Dermis blood vessel endothelial cell (primary cell): ENCODE results near the gene PAQR4. TPM values are rescaled to one million over a fixed set of nuclear protein-coding genes. Genes with fewer than 3 reads are reported as not detected.
A peak's percentile ranks its signal among the peaks of the same experiment; 100 is the strongest.

ENCODE experiments used
- DNase-seq: peaks from one replicate; pipeline ENCODE4 v3.0.0; 2010
- total RNA-seq: library from RNA; depleted of rRNA; stranded (reverse); fragments of >200 nt; gene quantifications from 2 replicates; pipeline ENCODE4 v1.2.3, GENCODE V29; 2014

The PAQR4 gene
- total RNA-seq, 1 donor from 2014 or later = 9.4 TPM

GRCh38 chr16:3007957-3008689 is 39.0 kb downstream of the PAQR4 start:
- DNase-seq = peak; percentile 43

GRCh38 chr16:3008690-3009037 is 39.5 kb downstream of the PAQR4 start:
- DNase-seq = no peak

- no peak for DNase-seq
These were observed 40.6 kb downstream of the PAQR4 start for GRCh38 chr16:3009568-3010390.

GRCh38 chr16:3010510-3010909 is 41.4 kb downstream of the PAQR4 start:
- DNase-seq = no peak

GRCh38 chr16:3012246-3012645 is 43.1 kb downstream of the PAQR4 start:
- no peak for DNase-seq

- no peak for DNase-seq
These were observed 43.8 kb downstream of the PAQR4 start, which contains the start of gene CLDN9 for GRCh38 chr16:3012828-3013420. Gene CLDN9, plus strand, starts transcription at chr16:3012923. Its CDS starts 440 bp downstream, at chr16:3013363.

- DNase-seq = no peak
These were observed 44.4 kb downstream of the PAQR4 start for GRCh38 chr16:3013491-3013951.

GRCh38 chr16:3013998-3014690 is 45.0 kb downstream of the PAQR4 start:
- DNase-seq = no peak

- DNase-seq = no peak
These were observed 45.8 kb downstream of the PAQR4 start for GRCh38 chr16:3014971-3015370.

- DNase-seq = no peak
These were observed 46.8 kb downstream of the PAQR4 start for GRCh38 chr16:3015865-3016521.

GRCh38 chr16:3017344-3017743 is 48.2 kb downstream of the PAQR4 start:
- no peak for DNase-seq

GRCh38 chr16:3017794-3018506 is 48.8 kb downstream of the PAQR4 start, which contains the start of gene CLDN6:
Gene CLDN6, minus strand, starts transcription at chr16:3018183. Its CDS starts 2,162 bp downstream, at chr16:3016021.
- peak; percentile 40 for DNase-seq

GRCh38 chr16:3019594-3020246 is 50.6 kb downstream of the PAQR4 start:
- DNase-seq = no peak

- peak; percentile 84 for DNase-seq
These were observed 51.1 kb downstream of the PAQR4 start, which contains the start of gene TNFRSF12A for GRCh38 chr16:3020247-3020603. Gene TNFRSF12A, plus strand, starts transcription at chr16:3020368. Its CDS starts 30 bp downstream, at chr16:3020398.

GRCh38 chr16:3020604-3021448 is 51.7 kb downstream of the PAQR4 start:
- DNase-seq = peak; percentile 91

GRCh38 chr16:3021449-3022207 is 52.5 kb downstream of the PAQR4 start:
- DNase-seq = peak; percentile 74

- DNase-seq = peak; percentile 95
These were observed 53.1 kb downstream of the PAQR4 start for GRCh38 chr16:3022208-3022683.

- DNase-seq = peak; percentile 46
These were observed 53.7 kb downstream of the PAQR4 start for GRCh38 chr16:3022684-3023414.
